WI38 (cell line): ENCODE measurements around the gene BRSK2.
"Not testable (repeated sequence)": the region's sequence is repeated elsewhere in the genome, so short reads cannot be mapped to it uniquely, and the experiment has no call there.

ENCODE experiments used
- H3K4me3 ChIP-seq: 2 replicates; pipeline ENCODE4 v1.5.1; 2011; ENCODE audit warnings: low read depth, mild to moderate bottlenecking, control low read depth, low read length
- CTCF ChIP-seq: IDR thresholded peaks from 2 replicates; pipeline ENCODE4 v1.5.1; 2012; ENCODE audit warnings: low read depth, mild to moderate bottlenecking, control low read depth, low read length

The BRSK2 gene

GRCh38 chr11:1507381-1508140 is 117.8 kb downstream of the BRSK2 start:
- no peak overlapping the region for H3K4me3 ChIP-seq
- TF ChIP-seq CTCF, result no peak

- H3K4me3 ChIP-seq, result no peak overlapping the region
- no peak for TF ChIP-seq CTCF
These were observed 118.8 kb downstream of the BRSK2 start for GRCh38 chr11:1508491-1508891.

- H3K4me3 ChIP-seq, result no peak overlapping the region
- TF ChIP-seq CTCF, result no peak
These were observed 119.3 kb downstream of the BRSK2 start for GRCh38 chr11:1508986-1509385.

- TF ChIP-seq CTCF, result no peak
These were observed 120.0 kb downstream of the BRSK2 start for GRCh38 chr11:1509626-1510255.

GRCh38 chr11:1510351-1510750 is 120.6 kb downstream of the BRSK2 start:
- H3K4me3 ChIP-seq, result not testable (repeated sequence)

More at GRCh38 chr11:1509626-1510255, 120.0 kb downstream of the BRSK2 start:
- H3K4me3 ChIP-seq, result no peak overlapping the region

- H3K4me3 ChIP-seq, result no peak overlapping the region
- TF ChIP-seq CTCF, result no peak
These were observed 121.2 kb downstream of the BRSK2 start for GRCh38 chr11:1510928-1511327.

GRCh38 chr11:1511937-1512496 is 122.3 kb downstream of the BRSK2 start:
- no peak for TF ChIP-seq CTCF
- no peak overlapping the region for H3K4me3 ChIP-seq
